ENCODE measurements around the gene VANGL2. TPM values are rescaled to one million over a fixed set of nuclear protein-coding genes. Genes with fewer than 3 reads are reported as not detected.

VANGL2 gene
- total RNA-seq (2022; extraction: Qiagen RNA extraction; ENCODE audit: low read depth): 0.84 to 1.3 TPM (median 1.2 TPM) in 5 replicates

GRCh38 chr1:160400223-160400645 lies at the start of gene VANGL2:
Gene VANGL2, plus strand, starts transcription at chr1:160400564. Its CDS starts 15,274 bp downstream, at chr1:160415838.

GRCh38 chr1:160366731-160367515 lies 33.4 kb upstream of the VANGL2 start, which contains the start of gene NHLH1:
Gene NHLH1, plus strand, starts transcription at chr1:160367071. Its CDS starts 3,661 bp downstream, at chr1:160370732.

Other genes starting within 250 kb of the VANGL2 start
- gene ATP1A4, start 249.0 kb upstream of the VANGL2 start, total RNA-seq (2022; extraction: Qiagen RNA extraction; ENCODE audit: low read depth): not detected in 5 replicates
- not detected in 5 replicates for gene CASQ1, start 210.0 kb upstream of the VANGL2 start, total RNA-seq (2022; extraction: Qiagen RNA extraction; ENCODE audit: low read depth)
- 190 to 235 TPM (median 206 TPM) in 5 replicates for gene PEA15, start 195.2 kb upstream of the VANGL2 start, total RNA-seq (2022; extraction: Qiagen RNA extraction; ENCODE audit: low read depth)
- gene DCAF8, start 138.0 kb upstream of the VANGL2 start, total RNA-seq (2022; extraction: Qiagen RNA extraction; ENCODE audit: low read depth): 41.2 to 58.7 TPM (median 53.4 TPM) in 5 replicates
- 21.2 to 30.0 TPM (median 26.3 TPM) in 5 replicates for gene PEX19, start 115.4 kb upstream of the VANGL2 start, total RNA-seq (2022; extraction: Qiagen RNA extraction; ENCODE audit: low read depth)
- 83.1 to 98.1 TPM (median 87.3 TPM) in 5 replicates for gene COPA, start 57.3 kb upstream of the VANGL2 start, total RNA-seq (2022; extraction: Qiagen RNA extraction; ENCODE audit: low read depth)
- 43.5 to 48.5 TPM (median 46.6 TPM) in 5 replicates for gene NCSTN, start 57.2 kb upstream of the VANGL2 start, total RNA-seq (2022; extraction: Qiagen RNA extraction; ENCODE audit: low read depth)
- gene NHLH1, start 33.5 kb upstream of the VANGL2 start, total RNA-seq (2022; extraction: Qiagen RNA extraction; ENCODE audit: low read depth): 0.33 to 0.71 TPM (median 0.38 TPM) in 5 replicates
- not detected in 5 replicates for gene SLAMF6, start 122.7 kb downstream of the VANGL2 start, total RNA-seq (2022; extraction: Qiagen RNA extraction; ENCODE audit: low read depth)
- not detected in 5 replicates for gene CD84, start 178.9 kb downstream of the VANGL2 start, total RNA-seq (2022; extraction: Qiagen RNA extraction; ENCODE audit: low read depth)
- not detected in 5 replicates for gene SLAMF1, start 246.5 kb downstream of the VANGL2 start, total RNA-seq (2022; extraction: Qiagen RNA extraction; ENCODE audit: low read depth)